ENCODE results near the gene DHRSX. TPM values are rescaled to one million over a fixed set of nuclear protein-coding genes. Genes with fewer than 3 reads are reported as not detected.
A peak's percentile ranks its signal among the peaks of the same experiment; 100 is the strongest.
"Not testable (repeated sequence)": the region's sequence is repeated elsewhere in the genome, so short reads cannot be mapped to it uniquely, and the experiment has no call there.

Gene DHRSX
- polyA plus RNA-seq, 10 donors, result 10.2 to 14.4 (median 12.9) TPM

DNA sequence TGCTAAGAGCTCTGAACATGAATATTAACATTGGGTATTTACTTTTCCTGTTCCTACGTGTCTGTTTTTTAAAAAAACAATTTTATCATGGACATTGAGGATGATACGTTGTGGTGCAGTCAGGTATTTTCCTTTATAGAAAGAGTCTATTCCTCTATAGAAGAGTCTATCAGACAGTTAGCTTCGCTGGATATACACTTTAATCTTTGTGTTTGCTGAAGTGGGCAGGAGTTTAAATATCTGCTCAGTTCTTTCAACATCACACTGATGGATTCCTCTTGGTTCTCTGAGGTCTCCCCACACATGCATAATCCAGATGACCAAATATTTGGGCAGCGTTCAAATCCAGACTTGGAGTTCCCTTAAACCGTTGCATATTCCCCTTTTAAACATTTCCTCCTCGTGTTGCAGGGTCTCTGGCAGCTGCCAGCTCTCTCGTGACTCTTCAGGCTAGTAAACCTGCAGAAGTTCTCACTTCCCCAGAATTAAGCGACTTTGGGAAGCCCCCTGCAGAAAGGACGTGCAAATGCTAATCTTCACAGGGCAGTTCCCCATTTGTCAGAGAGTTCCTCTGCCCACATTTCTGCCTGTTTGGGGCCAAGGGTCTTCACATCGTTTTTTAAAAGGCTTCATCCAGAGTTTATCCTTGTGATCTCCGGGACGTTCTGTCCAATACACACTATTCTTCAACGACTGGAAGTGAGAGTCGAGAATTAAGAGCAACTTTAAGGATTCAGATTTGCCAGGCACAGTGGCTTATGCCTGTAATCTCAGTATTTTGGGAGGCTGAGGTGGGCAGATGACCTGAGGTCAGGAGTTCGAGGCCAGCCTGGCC is 20.5 kb upstream of the DHRSX start:
- peak in 1 of 3 donors; percentile 63 for DNase-seq

DNA sequence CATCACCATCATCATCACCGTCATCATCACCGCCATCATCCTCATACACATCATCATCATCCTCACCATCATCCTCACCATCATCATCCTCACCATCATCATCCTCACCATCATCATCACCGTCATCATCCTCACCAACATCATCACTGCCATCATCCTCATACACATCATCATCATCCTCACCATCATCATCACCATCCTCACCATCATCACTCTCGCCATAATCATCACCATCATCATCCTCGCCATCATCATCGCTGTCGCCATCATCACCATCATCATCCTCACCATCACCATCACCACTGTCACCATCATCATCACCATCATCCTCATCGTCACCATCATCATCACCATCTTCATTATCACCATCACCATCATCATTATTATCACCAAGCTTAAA is 19.8 kb upstream of the DHRSX start:
- DNase-seq, result no peak

DNA sequence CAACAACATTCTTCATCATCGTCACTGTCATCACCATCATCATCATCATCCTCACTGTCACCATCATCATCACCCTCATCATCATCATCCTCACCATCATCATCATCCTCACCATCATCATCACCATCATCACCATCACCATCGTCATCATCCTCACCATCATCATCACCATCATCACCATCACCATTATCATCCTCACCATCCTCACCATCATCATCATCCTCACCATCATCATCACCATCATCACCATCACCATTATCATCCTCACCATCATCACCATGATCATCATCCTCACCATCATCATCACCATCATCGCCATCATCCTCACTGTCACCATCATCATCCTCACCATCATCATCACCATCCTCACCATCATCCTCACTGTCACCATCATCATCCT is 18.9 kb upstream of the DHRSX start:
- DNase-seq, result not testable (repeated sequence)

DNA sequence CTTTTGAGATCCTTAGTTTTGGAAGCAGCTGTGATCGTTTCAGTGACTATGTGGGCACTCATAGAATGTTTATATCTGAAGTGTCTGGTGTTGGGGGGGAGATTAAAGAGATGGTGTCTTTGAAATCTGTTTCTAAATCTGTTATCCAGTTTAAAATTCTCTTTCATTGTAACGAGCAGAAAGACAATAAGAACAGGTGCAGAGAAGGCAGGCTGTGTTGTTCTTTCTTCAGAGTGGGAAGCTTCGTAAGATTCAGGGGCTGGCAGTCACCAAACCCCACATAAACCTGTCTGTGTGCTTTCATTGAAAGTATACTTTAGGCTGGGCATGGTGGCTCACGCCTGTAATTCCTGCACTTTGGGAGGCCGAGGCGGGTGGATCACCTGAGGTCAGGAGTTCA is 16.3 kb upstream of the DHRSX start:
- DNase-seq, result no peak

DNA sequence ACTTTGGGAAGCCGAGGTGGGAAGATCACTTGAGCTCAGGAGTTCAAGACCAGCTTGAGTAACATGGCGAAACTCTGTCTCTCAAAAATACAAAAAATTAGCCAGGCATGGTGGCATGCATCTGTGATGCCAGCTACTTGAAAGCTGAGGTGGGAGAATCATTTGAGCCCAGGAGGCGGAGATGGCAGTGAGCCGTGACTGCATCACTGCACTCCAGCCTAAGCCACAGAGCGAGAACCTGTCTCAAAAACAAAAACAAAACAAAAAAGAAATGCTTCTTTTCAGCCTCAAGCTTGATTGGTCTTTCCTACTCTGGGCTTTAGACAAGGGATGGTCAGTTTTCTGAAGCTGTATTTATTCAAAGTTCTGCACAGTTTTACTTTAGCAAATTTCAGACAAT is 15.8 kb upstream of the DHRSX start:
- DNase-seq, result no peak

DNA sequence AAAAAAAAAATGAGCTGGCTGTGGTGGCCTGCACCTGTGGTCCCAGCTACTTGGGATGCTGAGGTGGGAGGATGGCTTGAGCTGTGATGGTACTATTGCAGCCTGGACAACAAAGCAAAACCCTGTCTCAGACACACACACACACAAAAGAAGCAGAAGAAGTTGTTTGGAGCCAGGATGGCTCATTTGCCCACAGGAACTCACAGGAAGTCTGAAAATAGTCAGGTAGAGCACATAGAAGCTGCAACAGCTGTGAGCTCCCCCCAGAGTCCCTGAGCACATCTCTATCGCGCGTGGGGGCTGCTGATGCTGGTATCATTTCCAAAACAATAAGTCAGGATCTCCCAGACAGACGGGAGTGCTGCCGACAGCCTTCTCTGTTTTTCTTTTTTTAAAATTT is 13.4 kb upstream of the DHRSX start:
- no peak for DNase-seq

DNA sequence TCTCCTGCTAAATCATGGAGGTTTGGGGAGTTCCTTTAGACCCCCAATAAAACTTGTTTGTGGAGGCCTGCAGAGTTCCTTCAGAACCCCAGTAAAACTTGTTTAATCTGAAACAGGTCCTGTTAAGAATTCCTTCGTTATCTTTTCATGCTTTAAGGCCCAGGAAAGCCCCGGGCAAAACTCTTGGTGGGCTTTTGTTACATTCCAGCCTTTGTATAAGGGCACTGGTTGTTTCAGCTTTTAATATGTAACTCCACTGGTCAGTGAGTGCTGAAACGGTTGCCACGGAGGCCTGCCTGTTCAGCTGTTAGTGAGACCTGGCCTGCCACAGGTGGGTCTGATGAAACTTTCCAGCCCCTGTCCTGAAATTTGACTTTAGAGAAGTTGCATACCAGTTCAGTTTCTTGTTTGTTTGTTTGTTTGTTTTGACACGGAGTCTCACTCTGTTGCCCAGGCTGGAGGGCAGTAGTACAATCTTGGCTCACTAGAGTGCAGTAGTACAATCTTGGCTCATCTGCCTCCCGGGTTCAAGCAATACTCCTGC is 12.4 kb upstream of the DHRSX start:
- no peak for DNase-seq

DNA sequence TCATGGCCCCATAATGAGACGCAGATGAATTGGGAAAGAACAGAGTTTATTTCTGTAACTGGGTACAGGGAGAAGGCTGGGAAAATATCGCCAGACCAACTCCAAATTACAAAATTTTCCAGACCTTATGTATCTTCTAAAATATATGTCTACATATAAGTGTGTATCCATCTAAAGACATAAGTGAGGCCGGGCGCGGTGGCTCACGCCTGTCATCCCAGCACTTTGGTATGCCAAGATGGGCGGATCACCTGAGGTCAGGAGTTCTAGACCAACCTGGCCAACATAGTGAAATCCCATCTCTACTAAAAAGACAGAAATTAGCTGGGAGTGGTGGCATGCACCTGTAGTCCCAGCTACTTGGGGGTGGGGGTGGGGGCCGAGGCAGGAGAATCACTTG is 11.7 kb upstream of the DHRSX start:
- no peak for DNase-seq

DNA sequence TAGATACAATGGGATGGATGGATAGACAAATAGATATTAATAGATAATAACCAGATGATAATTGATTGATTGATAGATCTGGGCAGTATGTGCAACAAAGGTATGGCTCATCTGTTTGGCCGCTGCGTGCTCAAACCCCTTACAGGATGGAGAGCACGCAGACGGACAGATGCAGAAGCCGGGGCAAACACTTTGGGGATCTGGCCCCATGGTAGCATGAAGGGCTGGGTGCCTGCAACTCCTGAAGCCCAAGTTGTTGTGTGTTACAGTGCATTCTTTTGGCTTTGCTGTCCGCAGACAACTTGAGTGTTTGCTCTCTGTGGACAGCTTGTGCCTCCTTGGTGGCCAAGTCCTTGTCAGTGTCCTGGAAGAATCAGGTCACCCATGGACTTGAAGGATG is 10.6 kb upstream of the DHRSX start:
- no peak for DNase-seq

DNA sequence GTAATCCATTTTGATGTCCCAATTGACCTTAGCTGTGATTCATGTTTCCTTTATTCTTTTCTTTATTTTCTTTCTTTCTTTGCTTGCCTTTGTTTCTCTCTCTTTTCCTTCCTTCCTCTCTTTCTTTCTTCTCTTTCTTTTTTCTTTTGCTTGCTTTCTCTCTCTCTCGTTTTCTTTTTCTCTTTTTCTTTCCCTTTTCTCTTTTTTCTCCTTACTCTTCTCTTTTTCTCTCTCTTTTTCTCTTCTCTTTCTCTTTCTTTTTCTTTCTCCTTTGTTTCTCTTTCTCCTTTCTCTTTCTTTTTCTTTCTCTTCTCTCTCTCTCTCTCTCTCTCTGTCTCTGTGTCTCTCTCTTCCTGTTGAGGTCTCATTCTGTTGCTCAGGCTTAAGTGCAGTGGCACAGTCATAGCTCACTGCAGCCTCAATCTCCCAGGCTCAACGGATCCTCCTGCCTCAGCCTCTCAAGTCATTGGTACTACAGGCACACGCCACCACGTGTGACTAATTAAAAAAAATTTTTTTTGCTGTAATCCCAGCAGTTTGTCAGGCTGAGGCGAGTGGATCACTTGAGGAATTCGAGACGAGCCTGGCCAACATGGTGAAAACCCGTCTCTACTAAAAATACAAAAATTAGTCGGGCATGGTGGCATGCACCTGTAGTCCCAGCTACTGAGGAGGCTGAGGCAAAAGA is 8.0 kb upstream of the DHRSX start:
- DNase-seq, result no peak

DNA sequence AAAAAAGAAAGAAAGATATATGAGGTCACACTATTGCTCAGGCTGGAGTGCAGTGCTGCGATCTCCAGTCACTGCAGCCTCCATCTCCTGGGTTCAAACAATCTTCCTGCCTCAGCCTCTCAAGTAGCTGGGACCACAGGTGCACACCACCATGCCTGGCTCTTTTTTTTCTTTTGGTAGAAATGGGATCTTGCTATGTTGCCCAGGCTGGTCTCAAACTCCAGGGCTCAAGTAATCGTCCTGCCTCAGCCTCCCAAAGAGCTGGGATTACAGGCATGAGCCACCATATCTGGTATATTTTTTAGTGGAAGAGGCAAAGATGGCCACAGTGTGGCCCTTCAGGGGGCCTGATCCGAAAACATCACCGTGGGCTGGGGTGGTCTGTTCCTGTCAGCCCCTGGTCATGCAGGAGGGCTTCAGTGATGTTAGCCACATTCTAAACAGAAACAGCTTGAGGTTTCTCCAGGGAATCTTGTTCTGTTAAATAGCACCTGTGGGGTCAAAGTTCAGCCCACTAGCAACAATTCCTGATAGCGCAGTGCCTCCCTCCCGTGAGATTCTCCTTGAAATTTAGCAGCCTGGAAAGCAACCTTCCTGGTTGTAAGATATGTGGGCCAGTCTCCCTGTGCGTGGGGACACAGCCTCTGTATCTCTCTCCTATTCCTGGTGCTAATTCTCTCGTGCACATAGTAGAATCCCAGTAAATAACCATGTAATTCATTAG is 7.3 kb upstream of the DHRSX start:
- no peak for DNase-seq

DNA sequence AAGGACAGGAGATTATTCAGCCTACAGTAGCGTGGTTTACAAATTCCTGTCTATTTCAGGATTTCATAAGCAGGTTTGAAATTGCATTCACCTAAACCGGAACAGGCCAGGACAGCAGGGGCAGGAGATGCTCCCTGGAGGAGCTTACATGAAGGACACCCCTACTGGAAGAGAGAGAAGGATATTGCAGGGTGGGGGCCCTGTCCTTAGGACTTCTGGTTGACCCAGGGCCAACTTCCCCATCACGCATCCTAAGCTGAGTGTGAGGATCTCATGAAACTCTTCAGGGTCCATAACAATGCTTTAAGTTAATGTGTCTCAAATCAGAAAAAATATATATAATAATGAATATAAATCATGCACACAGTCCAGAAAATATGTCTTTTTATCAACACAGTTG is 6.4 kb upstream of the DHRSX start:
- no peak for DNase-seq

DNA sequence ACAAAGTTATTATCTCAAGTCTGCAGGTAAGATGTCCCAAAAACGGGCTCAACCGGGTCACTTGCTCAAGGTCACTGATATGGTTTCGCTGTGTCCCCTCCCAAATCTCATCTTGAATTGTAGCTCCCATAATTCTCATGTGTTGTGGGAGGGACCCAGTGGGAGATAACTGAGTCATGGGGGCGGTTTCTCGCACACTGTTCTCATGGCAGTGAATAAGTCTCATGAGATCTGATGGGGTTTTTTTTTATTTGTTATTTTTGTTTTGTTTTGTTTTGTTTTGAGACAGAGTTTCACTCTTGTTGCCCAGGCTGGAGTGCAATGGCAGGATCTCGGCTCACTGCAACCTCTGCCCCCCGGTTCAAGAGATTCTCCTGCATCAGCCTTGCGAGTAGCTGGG is 4.6 kb upstream of the DHRSX start:
- not testable (repeated sequence) for DNase-seq

DNA sequence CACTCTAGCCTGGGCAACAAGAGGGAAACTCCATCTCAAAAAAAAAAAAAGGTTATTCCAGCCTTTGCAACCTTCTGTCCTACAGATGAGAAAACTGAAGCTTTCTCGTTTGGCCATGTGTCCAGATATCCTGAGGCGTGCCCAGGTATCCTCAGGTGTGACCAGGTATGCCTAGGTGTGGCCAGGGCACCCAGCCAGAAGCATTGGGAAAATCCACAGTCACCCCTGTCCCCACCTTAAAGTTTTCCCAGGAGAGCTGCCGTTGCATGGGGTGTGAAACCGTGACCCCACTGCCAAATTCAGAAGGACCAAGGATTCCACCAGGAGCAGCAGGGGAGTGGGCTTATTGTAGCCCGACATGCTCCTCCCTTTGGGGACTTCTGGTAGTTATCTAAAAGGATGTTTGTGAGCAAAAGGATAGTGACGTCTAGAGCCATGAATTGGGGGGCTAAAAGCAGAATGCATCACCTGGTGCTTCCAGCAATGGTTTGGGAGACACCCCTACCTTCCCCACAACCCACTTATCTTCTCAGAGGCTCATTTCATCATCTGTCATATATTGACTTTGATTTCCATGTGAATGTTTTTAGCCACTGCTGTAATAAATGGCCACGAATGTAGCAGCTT is 4.0 kb upstream of the DHRSX start:
- DNase-seq, result no peak

DNA sequence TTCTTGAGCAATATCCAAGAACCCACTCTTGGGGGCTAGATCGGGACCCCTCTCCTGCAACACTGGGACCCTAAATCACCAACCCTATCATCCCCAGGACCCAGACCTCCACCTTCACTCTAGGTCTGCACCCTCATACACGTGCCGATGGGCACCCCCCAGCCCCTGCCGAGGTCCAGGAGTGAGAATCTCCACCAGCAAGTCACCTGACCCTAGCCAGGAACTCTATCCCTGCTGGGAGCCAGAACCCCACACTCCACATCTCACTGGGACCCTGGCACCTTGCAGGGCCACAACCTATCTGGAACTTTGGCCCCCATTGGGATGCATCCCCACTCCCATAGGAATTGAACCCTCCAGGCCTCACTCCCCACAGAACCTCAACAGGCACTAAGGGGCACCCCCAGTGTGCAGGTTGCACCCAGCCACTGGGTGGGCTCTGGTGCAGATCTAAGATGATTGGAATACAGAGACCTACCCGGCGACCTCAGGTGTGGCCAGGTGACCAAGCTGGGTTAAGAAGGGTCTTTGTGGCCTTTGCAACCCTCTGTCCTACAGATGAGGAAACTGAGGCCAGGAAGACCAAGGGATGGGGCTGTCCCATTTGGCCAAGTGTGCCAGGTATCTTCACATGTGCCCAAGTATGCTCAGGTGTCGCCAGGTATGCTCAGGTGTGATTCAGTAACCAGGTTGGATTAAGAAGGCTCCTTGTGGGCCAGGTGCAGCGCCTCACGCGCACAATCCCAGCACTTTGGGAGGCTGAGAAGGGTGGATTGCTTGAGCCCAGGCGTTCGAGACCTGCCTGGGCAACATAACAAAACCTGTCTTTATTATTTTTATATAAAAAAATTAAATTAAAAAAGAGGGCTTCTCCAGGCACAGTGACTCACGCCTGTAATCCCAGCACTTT is 3.1 kb upstream of the DHRSX start:
- DNase-seq, result no peak

DNA sequence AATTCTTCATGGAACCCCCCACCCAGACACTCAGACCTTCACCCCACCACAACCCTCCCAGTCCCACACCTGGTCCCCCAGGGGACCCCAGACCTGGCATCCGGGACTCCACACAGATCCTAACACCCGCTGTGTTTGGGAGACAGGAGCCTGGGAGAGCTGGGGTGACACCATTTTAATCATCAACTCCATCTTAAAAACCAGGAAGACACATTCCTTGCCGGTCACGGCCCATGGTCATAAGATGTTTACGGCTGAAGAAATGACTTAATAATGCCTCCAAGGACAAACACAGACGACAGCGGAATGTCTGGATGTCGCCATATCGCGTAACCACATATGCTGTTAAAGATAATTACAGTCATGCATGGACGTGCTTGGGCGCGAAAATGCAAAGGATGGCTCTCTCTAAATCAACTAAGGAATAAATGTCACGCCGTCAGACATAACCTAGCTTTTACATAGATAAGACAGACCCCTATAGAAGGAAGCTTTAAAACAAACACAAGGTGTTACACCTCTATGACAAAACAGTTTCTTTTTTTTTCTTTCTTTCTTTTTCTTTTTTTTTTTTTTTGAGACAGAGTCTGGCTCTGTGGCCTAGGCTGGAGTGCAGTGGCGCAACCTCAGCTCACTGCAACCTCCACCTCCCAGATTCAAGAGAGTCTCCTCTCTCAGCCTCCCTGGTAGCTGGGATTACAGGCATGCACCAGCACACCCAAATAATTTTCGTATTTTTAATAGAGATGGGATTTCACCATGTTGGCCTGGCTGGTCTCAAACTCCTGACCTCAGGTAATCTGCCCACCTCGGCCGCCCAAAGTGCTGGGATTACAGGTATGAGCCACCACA is 2.1 kb upstream of the DHRSX start:
- peak in 1 of 3 donors; percentile 38 for DNase-seq

DNA sequence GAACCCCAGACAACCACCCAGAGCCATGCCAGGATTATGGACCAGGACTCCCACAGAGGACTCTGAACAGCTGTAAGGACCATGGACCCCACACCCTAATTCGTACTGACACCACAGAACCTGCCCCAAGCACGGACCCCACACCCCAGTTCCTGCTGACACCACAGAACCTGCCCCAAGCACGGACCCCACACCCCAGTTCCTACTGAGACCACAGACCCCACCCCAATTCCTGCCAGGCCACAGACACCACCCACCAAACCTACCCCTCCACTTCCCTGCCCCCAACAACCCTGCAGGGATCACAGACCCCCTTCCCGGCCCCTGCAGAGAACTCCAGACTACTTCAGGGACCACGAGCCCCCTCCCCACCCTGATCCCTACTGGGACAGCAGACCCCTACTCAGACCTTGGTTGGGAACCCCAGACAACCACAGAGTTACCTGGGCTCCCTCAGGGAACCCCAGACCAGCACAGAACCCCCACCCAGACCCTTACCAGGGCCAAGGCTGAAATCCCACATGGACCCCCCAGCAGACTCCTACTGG is 1.4 kb upstream of the DHRSX start:
- no peak for DNase-seq

DNA sequence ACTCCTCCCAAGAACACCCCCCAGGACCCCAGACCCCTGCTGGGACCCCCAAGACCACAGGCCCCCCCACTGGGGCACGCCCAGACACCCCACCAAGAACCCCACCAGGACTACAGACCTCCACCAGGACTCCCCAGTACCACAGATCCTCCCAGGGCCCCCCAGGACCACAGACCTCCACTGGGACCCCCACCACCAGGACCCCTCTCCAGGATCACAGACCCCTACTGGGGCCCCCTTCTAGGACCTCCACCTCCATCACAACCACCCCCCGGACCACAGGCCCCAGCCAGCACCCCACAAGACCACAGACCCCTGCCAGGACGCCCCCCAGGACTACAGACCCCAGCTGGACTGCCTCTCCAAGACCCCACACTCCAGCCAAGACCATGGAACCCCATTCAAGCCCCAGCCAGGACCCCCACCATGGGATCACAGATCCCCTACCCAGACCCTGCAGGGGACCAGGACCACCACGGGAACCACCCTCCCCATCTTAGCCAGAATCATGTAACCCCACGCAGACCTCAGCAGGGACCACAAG is 855 bp upstream of the DHRSX start:
- no peak for DNase-seq

DNA sequence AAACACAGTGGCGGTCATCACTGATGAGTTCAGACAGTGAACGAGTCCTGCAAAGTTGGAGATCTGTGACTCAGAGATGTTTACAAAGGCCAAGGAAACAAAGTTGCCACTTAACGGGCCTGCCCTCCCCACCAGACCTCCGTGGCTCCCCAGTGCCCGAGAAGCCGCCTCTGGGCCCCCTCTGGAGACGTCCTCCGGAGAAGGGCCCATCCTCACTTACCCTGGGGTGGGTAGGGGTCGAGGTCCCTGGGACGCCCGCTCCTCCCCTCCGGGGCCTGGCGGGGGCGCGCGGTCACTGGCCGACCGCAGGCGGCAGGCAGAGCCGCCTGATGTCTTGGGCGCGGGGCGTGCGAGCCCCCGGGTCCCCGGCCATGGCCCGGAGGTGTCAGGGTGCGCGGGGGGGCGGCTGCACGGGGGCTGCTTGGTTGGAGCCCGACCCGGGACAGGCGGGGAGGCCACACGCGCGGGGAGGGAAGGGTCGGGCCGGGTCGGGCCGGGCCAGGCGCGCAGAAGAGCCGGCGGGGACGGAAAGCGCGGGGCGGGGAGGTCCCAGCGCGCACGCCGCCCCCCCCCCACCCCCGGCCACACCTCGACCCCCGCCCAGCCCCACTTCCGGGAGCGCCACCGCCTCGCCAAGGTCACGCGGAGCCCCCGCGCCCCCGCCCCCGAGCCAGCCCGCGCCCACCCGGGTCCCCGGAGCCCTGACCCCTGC is 529 bp downstream of the DHRSX start:
- peak in 2 of 3 donors; percentile 33 to 84 for DNase-seq

All from muscle of back (tissue), 11 donors.